ENCODE measurements around the gene ECHDC3.

- TF ChIP-seq CTCF (IDR thresholded peaks at IDR 0.05; ENCODE audit: low read depth, low read length), result no peak
- no peak for TF ChIP-seq EZH2phosphoT487 (IDR thresholded peaks at IDR 0.05; ENCODE audit: low read depth)
Measured at GRCh38 chr10:11759347-11759746, 17.2 kb downstream of the ECHDC3 start.

All from OCI-LY3 (cell line).